GM04503 (cell line): ENCODE measurements around the gene NPY2R.

Source experiments
- DNase-seq: peaks from one replicate; pipeline ENCODE4 v3.0.0-alpha.2; 2012; ENCODE audit warnings: low read depth

NPY2R gene

GRCh38 chr4:155249016-155249566 lies 40.7 kb downstream of the NPY2R start:
- DNase-seq = no peak

DNA sequence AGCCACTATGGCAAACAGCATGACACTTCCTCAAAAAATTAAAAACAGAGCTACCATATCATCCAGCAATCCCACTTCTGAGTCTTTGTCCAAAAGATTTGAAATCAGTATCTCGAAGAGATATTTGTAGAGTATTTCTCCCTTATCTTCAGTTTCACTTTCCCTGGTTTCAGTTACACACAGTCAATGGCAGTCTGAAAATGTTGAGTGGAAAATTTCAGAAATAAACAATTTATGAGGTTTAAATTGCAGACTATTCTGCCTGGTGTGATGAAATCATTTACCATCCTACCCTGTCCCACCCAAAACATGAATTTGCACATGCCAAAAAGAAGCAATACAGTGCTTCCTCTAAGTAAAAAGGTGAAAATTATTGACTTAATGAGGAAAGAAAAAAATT lies 43.9 kb downstream of the NPY2R start:
- no peak for DNase-seq

DNA sequence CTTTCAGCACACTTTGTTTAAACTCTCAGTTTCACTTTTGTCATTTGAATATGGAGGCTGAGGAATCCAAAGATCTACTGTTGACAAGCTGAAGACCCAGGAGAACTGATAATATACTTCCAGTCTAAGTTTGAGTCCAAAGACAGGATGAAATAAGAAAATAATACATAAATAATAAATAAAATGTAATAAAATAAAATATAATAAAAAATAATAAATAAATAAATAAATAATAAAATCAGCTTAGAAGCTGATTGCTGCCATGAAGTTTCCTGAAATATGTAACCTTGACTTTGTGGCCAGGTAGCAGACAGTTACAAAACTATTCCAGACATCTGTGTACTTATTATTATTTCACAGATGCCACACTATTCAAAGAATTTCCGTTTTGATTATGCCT lies 55.0 kb downstream of the NPY2R start:
- DNase-seq = no peak

DNA sequence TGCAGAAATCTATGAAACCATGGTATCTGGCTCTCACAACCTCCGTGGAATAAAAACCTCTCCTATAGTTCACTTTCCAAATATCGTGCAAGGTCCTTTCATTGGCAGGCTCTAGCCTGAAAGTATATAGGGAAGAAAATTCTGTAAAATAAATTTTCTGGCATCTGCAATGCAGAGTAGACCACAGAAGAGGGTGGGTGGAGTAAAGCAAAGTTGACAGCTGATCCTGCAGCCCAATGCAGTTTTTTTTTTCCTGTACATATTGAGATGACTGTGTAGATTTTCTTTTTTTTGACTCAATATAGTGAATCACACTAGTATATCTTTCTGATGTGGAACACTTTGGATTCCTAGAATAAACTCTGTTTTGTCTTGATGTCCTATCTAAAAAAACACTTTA lies 56.7 kb downstream of the NPY2R start:
- DNase-seq = no peak
